IPS-18a (cell line): ENCODE results near the gene AARS1.
"Not testable (repeated sequence)": the region's sequence is repeated elsewhere in the genome, so short reads cannot be mapped to it uniquely, and the experiment has no call there.

Experiments
- H3K27ac ChIP-seq: one replicate; pipeline ENCODE4 v1.5.1; 2013; ENCODE audit warnings: low read length
- H3K27me3 ChIP-seq: one replicate; pipeline ENCODE4 v1.6.1; 2013; ENCODE audit warnings: mild to moderate bottlenecking, low read length; ENCODE audit not compliant: control insufficient read depth, insufficient read depth
- H3K36me3 ChIP-seq: one replicate; pipeline ENCODE4 v1.6.1; 2013; ENCODE audit warnings: low read depth, low read length; ENCODE audit not compliant: control insufficient read depth
- H3K4me1 ChIP-seq: one replicate; pipeline ENCODE4 v1.6.1; 2013; ENCODE audit warnings: low read depth, low read length; ENCODE audit not compliant: control insufficient read depth
- H3K4me3 ChIP-seq: one replicate; pipeline ENCODE4 v1.5.1; 2013; ENCODE audit warnings: low read length
- H3K9ac ChIP-seq: one replicate; pipeline ENCODE4 v1.6.1; 2013; ENCODE audit warnings: mild to moderate bottlenecking, low read length, moderate library complexity
- H3K9me3 ChIP-seq: one replicate; pipeline ENCODE4 v1.6.1; 2013; ENCODE audit warnings: low read depth, low read length; ENCODE audit not compliant: control insufficient read depth

The AARS1 gene

DNA sequence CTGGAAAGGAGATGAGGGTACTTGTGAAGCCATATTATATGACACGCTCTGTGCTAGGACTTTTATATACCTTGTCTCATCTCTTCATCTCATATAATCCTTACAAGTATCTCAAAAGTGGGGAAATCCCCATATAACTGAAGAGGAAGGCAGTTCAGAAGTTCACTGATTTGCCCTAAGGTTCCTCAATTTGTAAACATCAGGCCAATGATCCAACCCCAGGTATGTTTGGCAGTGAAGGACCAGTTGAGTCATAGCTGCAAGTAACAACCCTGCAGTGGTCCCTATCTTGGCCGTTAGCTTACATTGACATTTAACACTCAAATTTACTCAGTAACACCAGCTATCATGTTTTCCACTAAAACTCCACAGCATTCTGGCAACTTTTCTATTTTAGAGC, 70.7 kb downstream of the AARS1 start:
- not testable (repeated sequence) for H3K9me3 ChIP-seq, H3K27me3 ChIP-seq, H3K4me3 ChIP-seq

DNA sequence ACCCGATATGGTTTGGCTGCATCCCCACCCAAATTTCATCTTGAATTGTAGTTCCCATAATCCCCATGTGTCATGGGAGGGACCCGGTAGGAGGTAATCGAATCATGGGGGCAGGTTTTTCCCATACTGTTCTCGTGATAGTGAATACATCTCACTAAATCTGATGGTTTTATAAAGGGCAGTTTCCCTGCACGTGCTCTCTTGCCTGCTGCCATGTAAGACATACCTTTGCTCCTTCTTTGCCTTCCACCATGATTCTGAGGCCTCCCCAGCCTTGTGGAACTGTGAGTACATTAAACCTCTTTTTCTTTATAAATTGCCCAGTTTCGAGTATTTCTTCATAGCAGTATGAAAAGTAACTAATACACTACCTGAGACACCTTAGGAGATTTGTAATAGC, 82.9 kb downstream of the AARS1 start:
- H3K27me3 ChIP-seq, H3K9ac ChIP-seq, H3K27ac ChIP-seq, H3K4me1 ChIP-seq, H3K9me3 ChIP-seq, H3K36me3 ChIP-seq, H3K4me3 ChIP-seq: not testable (repeated sequence)

More for the DNA sequence above, 70.7 kb downstream of the AARS1 start:
- not testable (repeated sequence) for H3K27ac ChIP-seq, H3K9ac ChIP-seq, H3K36me3 ChIP-seq, H3K4me1 ChIP-seq

DNA sequence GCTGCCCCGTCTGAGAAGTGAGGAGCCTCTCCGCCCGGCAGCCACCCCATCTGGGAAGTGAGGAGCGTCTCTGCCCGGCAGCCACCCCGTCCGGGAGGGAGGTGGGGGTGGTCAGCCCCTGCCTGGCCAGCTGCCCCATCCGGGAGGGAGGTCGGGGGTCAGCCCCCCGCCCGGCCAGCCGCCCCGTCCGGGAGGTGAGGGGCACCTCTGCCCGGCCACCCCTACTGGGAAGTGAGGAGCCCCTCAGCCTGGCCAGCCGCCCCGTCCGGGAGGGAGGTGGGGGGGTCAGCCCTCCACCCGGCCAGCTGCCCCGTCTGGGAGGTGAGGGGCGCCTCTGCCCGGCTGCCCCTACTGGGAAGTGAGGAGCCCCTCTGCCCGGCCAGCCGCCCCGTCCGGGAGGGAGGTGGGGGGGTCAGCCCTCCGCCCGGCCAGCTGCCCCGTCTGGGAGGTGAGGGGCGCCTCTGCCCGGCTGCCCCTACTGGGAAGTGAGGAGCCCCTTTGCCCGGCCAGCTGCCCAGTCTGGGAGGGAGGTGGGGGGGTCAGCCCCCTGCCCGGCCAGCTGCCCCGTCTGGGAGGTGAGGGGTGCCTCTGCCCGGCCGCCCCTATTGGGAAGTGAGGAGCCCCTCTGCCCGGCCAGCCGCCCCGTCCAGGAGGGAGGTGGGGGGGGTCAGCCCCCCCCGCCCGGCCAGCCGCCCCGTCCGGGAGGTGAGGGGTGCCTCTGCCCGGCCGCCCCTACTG, 84.5 kb downstream of the AARS1 start:
- H3K27ac ChIP-seq, H3K36me3 ChIP-seq, H3K4me3 ChIP-seq, H3K4me1 ChIP-seq, H3K9ac ChIP-seq, H3K9me3 ChIP-seq, H3K27me3 ChIP-seq: not testable (repeated sequence)

GRCh38 chr16:70204010-70204409, 85.3 kb downstream of the AARS1 start:
- H3K27ac ChIP-seq, H3K27me3 ChIP-seq, H3K9ac ChIP-seq, H3K36me3 ChIP-seq, H3K9me3 ChIP-seq, H3K4me3 ChIP-seq, H3K4me1 ChIP-seq: not testable (repeated sequence)

- H3K27me3 ChIP-seq, H3K4me3 ChIP-seq, H3K4me1 ChIP-seq, H3K9ac ChIP-seq, H3K9me3 ChIP-seq, H3K36me3 ChIP-seq, H3K27ac ChIP-seq: not testable (repeated sequence)
Measured at GRCh38 chr16:70203508-70203907, 85.8 kb downstream of the AARS1 start.
